IPS-NIHi7 (cell line): ENCODE results near the gene CDX2.

Experiments used
- DNase-seq: peaks from one replicate; pipeline ENCODE4 v3.0.0; 2012; ENCODE audit warnings: mixed read lengths; ENCODE audit errors: extremely low spot score

The CDX2 gene

DNA sequence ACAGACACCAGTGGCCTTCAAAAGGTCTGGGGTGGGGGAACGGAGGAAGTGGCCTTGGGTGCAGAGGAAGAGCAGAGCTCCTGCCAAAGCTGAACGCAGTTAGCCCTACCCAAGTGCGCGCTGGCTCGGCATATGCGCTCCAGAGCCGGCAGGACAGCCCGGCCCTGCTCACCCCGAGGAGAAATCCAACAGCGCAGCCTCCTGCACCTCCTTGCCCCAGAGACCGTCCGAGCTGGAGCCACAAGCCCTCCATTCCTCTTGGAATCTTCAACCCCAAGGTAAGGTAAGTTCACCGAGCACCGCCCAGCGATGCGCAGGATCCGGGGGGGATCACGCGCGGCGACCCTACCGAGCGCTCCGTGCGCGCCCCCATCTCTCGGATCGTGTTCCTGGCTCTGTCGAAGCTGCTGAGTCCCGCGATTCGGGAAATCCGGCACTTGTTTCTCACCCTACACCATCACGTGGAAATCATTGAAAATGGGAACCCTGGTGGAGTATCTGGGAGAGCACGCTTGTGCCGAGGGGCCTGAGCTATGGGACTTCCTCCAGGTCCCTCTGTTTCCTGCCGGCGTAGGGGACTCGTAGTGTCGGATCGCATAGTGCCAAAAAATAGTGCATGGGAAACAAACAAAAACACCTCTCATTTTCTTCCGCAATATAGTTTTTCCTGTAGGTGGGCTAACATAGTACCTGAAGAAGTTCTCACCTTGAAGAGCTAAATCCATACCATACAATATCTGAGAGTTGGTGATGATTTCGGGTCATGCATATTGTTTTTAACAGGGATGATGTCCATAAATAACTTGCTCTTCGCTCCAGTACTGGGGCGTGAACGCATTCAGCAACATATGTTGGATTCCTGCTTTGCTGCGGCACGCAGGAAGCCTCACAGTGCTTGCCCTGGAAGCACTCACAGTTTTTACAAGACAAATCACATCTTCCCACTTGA lies 40.0 kb downstream of the CDX2 start:
- DNase-seq: no peak

DNA sequence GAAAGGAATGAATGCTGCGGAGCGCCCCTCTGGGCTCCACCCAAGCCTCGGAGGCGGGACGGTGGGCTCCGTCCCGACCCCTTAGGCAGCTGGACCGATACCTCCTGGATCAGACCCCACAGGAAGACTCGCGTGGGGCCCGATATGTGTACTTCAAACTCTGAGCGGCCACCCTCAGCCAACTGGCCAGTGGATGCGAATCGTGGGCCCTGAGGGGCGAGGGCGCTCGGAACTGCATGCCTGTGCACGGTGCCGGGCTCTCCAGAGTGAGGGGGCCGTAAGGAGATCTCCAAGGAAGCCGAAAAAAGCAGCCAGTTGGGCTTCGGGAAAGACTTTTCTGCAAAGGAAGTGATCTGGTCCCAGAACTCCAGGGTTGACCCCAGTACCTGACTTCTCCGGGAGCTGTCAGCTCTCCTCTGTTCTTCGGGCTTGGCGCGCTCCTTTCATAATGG lies 40.7 kb downstream of the CDX2 start:
- peak; percentile 20 for DNase-seq

DNA sequence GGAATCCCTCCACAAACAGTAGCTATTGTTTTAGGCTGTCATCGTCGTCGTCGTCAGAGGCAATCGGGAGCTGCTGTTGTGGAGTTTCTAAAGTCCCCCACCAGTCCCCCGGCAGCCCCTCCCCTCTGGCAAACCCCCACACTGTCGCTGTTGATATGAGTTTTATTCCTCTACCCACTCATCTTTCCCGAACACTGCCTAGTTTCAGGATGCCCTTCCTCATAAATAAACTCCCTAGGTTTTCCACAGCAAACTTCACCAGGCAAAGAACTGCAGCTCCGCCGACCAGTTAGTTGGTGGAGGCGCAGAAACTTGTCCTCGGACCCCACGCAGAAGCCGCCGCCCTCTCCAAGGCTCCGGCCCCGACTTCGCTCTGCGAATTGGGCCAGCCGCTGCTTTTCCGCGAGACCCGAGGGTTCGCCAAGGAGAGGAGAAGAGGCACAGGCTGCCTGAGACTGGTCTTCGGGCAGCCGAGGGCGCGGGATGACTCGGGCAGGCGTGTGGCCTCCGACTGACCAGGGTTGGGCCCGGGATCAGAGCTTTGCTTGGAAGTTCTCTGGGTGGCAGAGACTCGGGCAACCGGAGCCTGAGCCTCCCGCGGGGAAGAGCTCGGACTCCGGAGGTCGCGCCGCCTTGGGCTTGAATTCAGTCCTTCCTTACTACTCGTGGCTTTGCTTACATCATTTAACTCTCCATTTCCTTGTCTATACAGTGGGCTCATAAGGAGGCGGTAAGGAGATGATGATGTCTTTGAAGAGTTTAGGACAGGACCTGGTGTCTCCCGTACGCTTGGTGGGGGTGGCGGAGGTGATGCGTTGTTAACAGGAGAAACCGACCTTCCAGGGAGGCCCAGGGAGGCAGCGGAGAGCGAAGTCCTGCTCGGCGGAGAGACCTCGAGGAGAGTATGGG lies 41.4 kb downstream of the CDX2 start:
- peak; percentile 20 for DNase-seq

DNA sequence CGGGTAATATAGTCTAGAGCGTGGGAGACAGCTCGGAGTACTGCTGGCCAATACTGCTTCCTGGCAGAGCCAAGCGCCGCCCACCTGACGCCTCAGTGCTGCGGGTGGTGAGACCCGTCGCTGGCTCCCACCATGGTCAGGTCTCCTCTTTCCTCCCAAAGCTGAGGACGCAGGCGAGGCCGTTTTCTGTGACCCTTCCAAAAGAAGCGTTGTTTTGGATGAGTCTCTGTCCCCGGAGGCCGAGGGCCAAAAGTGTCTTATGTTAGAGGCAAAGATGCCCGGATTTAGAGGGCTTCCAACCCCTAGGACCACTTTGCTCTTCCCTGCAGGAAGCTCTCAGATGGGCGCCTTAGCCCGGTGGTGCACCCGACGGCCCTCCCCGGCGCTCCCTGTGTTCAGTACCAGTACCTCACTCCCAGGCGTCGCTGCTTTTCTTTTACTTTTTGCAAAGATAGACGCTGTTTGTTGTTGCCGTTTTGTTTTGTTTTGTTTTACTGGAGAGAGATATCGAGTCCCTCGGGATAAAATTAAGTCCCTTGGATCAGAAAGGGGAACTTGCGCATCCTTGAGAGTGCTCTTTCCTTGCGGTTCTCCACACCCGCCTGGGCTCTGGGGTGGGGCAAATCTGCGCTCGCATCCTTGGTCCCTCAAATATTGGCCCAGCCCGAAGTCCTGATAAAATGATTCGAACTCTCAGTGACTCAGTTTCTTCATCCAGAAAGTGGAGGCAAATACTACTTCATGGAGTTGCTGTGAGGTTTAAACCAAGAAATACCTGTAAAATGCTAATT lies 42.3 kb downstream of the CDX2 start:
- DNase-seq: peak; percentile 37

DNA sequence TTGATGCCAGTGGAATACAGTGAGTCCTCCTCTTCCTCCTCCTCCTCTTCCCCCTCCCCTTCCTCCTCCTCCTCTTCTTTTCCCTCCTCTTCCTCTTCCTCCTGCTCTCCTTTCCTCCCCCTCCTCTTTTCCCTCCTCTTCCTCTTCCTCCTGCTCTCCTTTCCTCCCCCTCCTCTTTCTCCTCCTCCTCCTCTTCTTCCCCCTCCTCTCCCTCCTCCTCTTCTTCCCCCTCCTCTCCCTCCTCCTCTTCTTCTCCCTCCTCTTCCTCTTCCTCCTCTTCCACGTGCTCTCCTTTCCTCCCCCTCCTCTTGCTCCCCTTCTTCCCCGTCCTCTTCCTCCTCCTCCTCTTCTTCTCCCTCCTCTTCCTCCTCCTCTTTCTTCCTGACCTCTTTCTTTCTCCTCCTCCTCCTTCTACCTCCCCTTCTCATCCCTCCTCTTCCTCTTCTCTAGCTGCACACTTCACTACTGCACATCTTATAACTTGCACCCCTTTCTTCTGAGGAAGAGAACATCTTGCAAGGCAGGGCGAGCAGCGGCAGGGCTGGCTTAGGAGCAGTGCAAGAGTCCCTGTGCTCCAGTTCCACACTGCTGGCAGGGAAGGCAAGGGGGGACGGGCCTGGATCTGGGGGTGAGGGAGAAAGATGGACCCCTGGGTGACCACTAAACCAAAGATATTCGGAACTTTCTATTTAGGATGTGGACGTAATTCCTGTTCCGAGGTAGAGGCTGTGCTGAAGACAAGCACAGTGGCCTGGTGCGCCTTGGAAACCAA lies 43.7 kb downstream of the CDX2 start:
- DNase-seq: no peak

DNA sequence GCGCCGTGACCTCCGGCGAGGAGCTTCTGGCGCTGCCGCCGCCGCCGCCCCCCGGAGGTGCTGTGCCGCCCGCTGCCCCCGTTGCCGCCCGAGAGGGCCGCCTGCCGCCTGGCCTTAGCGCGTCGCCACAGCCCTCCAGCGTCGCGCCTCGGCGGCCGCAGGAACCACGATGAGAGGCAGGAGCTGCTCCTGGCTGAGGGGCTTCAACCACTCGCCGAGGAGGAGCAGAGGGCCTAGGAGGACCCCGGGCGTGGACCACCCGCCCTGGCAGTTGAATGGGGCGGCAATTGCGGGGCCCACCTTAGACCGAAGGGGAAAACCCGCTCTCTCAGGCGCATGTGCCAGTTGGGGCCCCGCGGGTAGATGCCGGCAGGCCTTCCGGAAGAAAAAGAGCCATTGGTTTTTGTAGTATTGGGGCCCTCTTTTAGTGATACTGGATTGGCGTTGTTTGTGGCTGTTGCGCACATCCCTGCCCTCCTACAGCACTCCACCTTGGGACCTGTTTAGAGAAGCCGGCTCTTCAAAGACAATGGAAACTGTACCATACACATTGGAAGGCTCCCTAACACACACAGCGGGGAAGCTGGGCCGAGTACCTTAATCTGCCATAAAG lies 44.5 kb downstream of the CDX2 start:
- DNase-seq: peak; percentile 18

DNA sequence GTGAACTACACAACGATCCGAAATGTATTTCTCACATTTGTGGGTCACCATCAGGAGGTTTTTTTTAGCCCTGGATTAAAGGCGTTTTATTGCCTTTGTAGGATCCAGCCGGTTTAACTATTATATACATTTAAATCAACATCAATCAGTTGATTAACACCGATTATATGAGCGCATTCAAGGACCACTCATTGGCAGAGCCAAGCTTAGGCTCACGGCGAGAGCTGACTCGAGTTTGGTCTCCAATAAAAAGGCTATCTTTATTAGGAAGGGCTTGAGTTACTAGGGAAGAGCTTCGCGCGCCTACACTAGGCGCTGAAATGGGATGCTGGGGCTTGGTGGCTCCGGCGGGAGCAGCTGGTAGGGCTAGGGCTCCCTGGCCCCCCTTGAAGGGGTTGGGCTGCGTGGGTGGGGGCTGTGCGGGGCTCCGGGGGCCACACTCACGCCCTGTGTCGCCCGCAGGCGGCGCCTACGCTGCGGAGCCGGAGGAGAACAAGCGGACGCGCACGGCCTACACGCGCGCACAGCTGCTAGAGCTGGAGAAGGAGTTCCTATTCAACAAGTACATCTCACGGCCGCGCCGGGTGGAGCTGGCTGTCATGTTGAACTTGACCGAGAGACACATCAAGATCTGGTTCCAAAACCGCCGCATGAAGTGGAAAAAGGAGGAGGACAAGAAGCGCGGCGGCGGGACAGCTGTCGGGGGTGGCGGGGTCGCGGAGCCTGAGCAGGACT lies 45.2 kb downstream of the CDX2 start:
- DNase-seq: no peak

DNA sequence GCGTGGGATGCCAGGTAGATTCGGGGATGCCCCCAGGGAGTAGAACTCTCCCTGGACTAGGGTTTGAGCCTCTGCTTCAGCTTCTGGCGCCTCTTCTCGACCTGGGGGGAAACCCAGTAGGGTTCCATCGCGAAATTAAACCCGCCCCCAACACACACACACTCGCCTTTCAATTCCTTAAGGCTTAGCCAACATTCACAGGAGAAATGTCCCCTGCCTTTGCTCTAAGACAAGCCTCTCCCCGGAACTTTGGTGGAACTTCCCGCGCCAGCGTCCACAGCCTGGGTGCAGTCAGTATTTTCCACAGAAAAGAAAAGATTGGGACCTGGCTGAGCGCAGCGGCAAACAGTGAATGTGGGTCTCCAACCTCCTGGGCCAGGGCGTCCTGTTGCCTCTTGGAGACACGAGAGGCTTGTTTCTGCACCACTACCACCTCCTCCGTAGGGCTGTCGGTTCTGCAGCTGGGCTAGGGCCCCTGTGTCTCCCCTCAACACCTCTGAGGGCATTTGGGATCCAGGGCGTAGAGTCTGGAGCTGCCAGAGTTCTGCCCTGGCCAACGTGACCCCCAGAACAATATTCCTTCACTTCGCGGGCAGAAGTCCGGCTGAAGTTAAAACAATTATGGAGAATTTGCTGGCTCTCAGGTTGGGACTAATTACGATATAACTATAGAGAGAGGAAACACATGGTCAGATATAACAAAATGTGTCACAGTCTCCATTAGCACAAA lies 46.1 kb downstream of the CDX2 start:
- no peak for DNase-seq

DNA sequence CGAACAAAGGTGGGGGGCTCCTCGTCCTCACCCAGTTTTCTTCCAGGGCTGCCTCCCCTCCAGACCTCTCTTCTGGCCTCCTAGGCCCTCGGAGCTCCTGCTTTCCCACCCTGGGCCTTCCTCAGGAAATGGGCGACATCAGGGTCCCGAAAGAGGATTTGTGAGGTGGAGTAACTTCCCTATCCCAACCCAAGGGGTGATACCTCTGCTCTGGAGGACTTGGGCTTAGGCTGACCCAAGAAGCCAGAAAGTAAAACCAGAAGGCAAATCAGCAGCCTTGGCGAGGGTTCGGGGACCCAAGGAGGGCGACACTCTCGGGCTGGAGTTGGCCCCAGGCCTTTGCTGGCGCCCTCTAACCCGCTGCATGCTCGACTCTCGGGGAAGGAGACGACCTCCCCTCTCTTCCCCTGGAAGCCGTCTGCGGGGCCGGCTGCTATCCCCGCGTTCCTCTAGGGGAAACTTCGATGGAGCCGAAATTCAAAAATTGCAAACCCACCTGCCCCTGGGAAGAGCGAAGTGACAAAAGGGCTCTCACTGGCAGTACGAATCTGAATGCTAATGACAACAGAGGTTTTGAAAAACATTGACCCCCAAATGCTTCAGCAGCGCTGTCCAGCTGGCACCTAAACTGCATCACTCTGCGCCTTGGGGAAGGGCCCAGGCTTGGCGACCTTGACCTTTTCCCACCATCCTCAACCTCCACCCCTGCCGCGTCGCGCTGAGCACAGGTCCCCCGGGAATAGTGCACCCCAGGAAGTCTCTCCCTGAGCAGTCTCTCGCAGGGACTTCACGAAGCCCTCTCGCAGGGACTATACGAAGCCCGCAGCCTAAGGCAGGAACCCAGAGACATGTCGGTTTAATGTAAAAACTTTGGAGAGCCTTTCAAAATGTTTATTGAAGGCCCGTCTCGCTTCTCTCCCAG lies 46.9 kb downstream of the CDX2 start:
- DNase-seq: peak; percentile 28

DNA sequence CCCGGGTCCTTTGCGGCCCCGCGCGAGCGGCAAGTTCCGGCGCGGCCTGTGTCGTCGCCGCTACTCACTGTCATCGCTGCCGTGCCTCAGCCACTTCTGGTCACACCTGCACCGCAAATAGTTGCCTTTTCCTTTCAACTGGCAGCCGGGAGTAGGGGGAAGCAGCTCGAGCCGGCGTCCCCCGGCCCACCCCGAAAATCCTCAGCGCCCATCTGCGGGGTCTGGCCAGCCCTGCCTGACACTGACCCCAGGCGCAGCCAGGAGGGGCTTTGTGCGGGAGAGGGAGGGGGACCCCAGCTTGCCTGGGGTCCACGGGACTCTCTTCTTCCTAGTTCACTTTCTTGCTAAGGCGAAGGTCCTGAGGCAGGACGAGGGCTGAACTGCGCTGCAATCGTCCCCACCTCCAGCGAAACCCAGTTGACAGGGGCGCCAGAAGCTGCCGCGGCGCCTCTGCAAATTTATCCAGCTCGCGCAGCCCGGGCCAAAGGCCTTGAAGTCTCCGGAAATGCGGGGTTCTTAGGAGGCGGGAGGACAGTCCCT lies 47.6 kb downstream of the CDX2 start:
- DNase-seq: no peak

DNA sequence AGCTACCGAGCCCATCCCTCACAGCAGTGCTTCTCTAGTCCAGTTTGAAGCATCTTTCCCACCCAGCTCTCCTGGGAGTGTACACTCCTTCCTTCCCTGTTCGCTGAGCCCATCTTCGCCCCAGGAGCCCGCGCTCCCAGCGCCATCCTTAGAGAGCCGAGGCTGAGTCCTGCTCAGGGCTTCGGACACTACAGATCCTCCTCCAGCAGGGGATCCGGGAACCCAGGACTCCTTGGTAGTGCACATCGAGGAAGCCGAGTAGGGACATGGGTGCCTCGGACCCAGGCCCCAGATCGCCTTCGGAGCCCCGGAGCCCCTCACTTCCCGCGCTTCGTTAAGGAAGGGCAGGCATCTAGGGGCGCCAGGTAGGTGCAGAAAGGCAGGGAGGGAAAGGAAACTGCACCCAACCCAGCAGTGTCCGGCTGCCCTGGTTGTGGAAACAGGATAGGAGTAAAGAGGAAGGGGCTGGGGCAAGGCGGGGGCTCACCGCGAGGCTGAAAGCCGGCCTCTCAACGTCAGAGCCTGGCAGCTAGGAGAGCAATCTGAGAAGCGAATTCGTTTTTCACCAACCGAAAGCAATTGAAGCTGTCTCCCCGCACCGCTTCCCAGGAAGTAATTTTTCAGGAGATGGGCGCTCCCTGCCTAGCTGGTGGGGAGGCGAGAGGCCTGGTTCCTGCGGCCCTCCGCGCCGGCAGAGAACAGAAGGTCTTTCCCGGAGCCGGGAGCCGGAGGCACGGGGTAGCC lies 48.3 kb downstream of the CDX2 start:
- peak; percentile 24 for DNase-seq

DNA sequence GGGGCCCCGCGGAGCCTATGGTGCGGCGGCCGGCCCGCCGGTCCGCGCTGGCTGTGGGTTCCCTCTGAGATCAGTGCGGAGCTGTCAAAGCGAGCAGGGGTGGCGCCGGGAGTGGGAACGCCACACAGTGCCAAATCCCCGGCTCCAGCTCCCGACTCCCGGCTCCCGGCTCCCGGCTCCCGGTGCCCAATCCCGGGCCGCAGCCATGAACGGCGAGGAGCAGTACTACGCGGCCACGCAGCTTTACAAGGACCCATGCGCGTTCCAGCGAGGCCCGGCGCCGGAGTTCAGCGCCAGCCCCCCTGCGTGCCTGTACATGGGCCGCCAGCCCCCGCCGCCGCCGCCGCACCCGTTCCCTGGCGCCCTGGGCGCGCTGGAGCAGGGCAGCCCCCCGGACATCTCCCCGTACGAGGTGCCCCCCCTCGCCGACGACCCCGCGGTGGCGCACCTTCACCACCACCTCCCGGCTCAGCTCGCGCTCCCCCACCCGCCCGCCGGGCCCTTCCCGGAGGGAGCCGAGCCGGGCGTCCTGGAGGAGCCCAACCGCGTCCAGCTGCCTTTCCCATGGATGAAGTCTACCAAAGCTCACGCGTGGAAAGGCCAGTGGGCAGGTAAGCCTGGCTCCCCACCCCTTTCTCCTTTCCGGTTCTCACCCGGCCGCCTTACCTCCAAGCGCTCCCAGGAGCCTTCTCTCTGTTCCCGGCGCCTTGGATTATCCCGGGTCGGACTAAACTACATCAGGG lies 49.0 kb downstream of the CDX2 start, which contains the start of gene PDX1:
TSS of gene PDX1 (plus strand) at position 67 of the 743 bp plus-strand sequence. CDS start at position 206, 139 bp downstream.
- no peak for DNase-seq

DNA sequence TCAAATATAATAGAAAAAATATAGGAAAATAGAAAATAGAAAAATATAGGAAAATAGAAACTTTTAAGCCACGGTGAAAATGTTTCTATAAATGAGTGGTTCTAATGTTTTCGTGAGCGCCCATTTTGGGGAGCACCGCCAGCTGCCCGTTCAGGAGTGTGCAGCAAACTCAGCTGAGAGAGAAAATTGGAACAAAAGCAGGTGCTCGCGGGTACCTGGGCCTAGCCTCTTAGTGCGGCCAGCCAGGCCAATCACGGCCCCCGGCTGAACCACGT lies 49.5 kb downstream of the CDX2 start:
- peak; percentile 90 for DNase-seq

DNA sequence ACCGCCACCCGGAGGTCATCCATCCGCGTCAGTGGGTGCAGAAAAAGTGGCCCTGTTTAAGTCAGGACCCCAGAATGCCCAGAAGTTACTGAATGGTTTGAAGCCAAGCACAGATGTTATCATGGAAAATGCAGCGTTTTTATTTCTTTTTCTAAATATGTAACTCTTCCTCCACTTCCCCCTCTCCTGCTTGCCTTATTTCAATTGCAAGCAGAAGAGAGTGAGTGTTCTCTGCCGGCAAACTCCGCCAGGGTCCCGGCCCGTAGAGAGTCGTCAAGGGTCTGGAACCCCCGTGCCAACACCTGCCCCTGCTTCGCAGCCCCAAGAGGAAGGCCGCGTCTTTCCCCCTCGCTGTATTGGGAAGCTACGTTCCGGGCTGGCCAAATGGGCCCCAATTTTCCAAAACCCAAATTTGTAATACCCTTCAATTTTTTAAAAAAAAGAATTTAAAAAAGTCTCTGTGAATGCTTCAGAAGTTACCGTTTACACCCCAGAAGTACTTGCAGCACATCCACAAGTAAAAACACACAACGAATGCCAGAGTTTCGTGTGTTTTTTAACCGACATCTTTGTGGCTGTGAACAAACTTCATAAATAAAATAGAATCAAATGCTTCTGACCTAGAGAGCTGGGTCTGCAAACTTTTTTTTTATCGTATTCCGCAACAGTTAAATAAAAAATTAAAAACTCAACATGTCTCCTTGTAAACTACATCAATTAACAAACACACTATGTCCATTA lies 50.0 kb downstream of the CDX2 start:
- DNase-seq: no peak

DNA sequence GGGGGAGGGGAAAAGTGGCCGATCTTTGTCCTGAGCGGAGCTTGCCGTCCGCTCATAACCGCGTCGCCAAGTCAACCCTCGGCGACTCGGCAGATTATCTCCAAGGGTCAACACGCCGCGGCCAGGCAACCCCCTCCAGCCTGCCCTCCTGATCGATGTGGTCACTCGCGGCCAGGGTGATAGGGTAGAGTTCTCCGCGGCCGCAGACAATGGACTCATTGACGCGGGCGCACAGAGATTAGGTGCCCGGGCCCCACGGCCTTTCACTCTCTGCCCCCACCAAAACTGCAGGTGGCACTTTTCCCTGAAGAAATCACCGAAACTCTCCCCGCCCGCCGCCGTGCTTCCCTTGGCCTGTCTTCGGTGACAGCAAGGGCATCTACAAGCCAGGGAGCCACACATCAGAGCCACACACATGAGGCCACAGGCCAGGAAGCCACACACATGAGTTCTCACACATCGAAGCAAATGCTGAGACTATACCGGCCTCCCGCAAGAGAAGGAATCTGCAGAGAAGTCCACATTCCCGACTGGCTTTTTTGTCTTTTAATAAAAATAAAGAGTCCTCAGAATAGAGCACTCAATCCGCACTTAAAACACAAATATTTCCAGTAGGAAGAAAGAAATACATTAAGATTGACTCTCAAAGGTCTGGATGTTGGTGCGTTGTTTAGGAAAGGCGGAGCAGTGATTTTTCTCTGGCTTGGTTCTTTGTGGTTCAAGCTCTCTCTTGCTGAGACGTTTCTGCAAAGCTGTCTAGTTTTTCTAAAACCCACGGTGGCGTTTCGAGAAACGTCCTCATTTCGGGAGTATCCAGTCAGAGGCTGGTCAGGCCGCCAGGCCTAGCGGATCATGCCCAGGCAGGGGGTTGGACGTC lies 50.8 kb downstream of the CDX2 start:
- no peak for DNase-seq
